ENCODE results near the gene OR14A2. TPM values are rescaled to one million over a fixed set of nuclear protein-coding genes. Genes with fewer than 3 reads are reported as not detected.
"Not testable (repeated sequence)": the region's sequence is repeated elsewhere in the genome, so short reads cannot be mapped to it uniquely, and the experiment has no call there.

OR14A2 gene
- total and polyA plus RNA-seq, 2 donors (not counting 1 experiment from before 2014, with no cell fraction given): not detected

DNA sequence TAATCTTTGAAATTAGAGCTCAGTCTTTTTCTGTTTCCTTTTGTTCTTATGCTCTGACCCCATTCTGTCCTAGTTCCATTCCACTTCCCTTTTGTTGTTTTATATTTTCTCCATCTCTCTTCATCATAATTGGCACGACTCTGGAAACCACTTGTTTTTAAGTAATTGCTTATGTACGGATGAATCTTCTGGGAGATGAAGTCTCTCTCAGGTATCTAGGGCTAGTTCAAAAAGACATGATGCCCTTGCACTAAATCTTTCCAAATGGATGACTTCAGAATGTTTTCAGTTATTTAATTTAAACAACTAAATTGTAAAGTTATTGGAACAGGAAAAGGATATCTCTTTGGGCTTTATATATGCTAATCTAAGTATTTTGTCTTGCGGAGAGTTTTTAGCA is 31.4 kb downstream of the OR14A2 start, which contains the start of gene OR6F1:
TSS of gene OR6F1 (minus strand) at position 101 of the 400 bp plus-strand sequence. CDS start 3,891 bp downstream, outside the sequence.
- no peak within 1 kb of the TSS for H3K4me3 ChIP-seq (ENCODE audit: control extremely low read depth in 1 of 5, extremely low read depth in 1 of 5, insufficient read depth in 1 of 5, low read depth in 2 of 5, low read length in 4 of 5)
- H3K9ac ChIP-seq (ENCODE audit: low read length): no peak within 1 kb of the TSS
- no peaks in the 10 kb centered on the region for H3K27me3 ChIP-seq (replicated peaks in 1 of 4; ENCODE audit: control extremely low read depth in 1 of 4, control insufficient read depth in 3 of 4, insufficient read depth in 4 of 4, low read length in 3 of 4)
- H3K4me1 Mint-ChIP-seq: no peaks in the 10 kb centered on the region
- POLR2A ChIA-PET: no interaction called here
- H2AFZ ChIP-seq (ENCODE audit: insufficient read depth, low read depth, low read length, poor library complexity, severe bottlenecking): no peak within 1 kb of the TSS
- H3K4me1 ChIP-seq (ENCODE audit: control insufficient read depth in 2 of 2, insufficient read depth in 2 of 2, low read length in 2 of 2): no peaks in the 10 kb centered on the region
- intact Hi-C loops (cut with micrococcal nuclease): no loop called here
- peaks cover 0 to 9% (median 4%) of the 10 kb centered on the region in 3 donors for H3K9me3 ChIP-seq (ENCODE audit: control extremely low read depth in 1 of 3, control insufficient read depth in 2 of 3, insufficient read depth in 1 of 3, low read length in 2 of 3)
- no CpG with 5 or more reads among the region's 3 CpGs for WGBS (ENCODE audit: insufficient coverage)
- ATAC-seq (ENCODE audit: low read depth): no peak
- peaks cover 5% of the 10 kb centered on the region for H3K9me3 Mint-ChIP-seq (ENCODE audit: insufficient read depth)
- H3K27me3 Mint-ChIP-seq: peaks cover 4% of the 10 kb centered on the region
- CTCF ChIA-PET: no interaction called here
- no peaks in the 10 kb centered on the region for H3K79me2 ChIP-seq (ENCODE audit: control insufficient read depth, insufficient read depth, low read length)
- DNase-seq: no peak
- no peak within 1 kb of the TSS for H3K4me3 Mint-ChIP-seq
- H3K27ac Mint-ChIP-seq: no peak within 1 kb of the TSS
- no peaks in the 10 kb centered on the region for H4K20me1 ChIP-seq (ENCODE audit: control insufficient read depth, insufficient read depth, low read length, poor library complexity, severe bottlenecking)
- H3K4me2 ChIP-seq (replicated peaks; ENCODE audit: low read depth, low read length, poor library complexity, severe bottlenecking): no peak within 1 kb of the TSS
- TF ChIP-seq EZH2 (IDR thresholded peaks at IDR 0.05; ENCODE audit: borderline replicate concordance, insufficient read depth, low read depth, low read length, poor library complexity, severe bottlenecking): no peak
- TF ChIP-seq, protein P1, sequence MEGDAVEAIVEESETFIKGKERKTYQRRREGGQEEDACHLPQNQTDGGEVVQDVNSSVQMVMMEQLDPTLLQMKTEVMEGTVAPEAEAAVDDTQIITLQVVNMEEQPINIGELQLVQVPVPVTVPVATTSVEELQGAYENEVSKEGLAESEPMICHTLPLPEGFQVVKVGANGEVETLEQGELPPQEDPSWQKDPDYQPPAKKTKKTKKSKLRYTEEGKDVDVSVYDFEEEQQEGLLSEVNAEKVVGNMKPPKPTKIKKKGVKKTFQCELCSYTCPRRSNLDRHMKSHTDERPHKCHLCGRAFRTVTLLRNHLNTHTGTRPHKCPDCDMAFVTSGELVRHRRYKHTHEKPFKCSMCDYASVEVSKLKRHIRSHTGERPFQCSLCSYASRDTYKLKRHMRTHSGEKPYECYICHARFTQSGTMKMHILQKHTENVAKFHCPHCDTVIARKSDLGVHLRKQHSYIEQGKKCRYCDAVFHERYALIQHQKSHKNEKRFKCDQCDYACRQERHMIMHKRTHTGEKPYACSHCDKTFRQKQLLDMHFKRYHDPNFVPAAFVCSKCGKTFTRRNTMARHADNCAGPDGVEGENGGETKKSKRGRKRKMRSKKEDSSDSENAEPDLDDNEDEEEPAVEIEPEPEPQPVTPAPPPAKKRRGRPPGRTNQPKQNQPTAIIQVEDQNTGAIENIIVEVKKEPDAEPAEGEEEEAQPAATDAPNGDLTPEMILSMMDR (IDR thresholded peaks at IDR 0.05): no peak
- H3K27ac ChIP-seq (ENCODE audit: low read length in 2 of 2): no peak within 1 kb of the TSS
- no peaks in the 10 kb centered on the region for H3K36me3 ChIP-seq (replicated peaks in 1 of 2; ENCODE audit: control extremely low read depth in 1 of 2, control insufficient read depth in 1 of 2, extremely low read depth in 1 of 2, insufficient read depth in 2 of 2, low read length in 1 of 2)

DNA sequence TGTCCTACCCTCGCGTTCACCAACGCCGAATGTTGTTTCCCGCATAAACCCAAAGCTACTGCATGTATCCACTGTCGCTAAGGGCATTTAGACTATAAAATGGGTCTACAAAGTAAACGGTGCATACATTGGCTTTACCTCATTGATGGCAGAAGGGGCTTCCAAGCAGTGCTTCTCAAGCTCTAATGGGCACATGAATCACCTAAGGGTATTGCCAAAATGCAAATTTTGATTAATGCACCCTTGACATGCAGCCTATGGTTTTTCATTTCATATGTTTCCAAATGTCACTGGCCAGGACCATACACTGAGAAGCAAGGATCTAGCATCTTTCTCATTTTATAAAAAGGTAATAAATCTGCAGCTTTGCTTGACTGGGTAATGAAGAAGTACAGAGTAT is 34.2 kb downstream of the OR14A2 start:
- peaks cover 0 to 4% (median 0%) of the 10 kb centered on the region in 3 donors for H3K9me3 ChIP-seq (ENCODE audit: control extremely low read depth in 1 of 3, control insufficient read depth in 2 of 3, insufficient read depth in 1 of 3, low read length in 2 of 3)
- H3K36me3 ChIP-seq (replicated peaks in 1 of 2; ENCODE audit: control extremely low read depth in 1 of 2, control insufficient read depth in 1 of 2, extremely low read depth in 1 of 2, insufficient read depth in 2 of 2, low read length in 1 of 2): no peaks in the 10 kb centered on the region
- Mint-ChIP-seq H3K27me3 (peaks cover 4% of the 10 kb centered on the region), H3K9me3 (ENCODE audit: insufficient read depth) (no peaks in the 10 kb centered on the region), H3K4me3 (no peak overlapping the region), H3K27ac (no peak overlapping the region), H3K4me1 (no peaks in the 10 kb centered on the region)
- POLR2A ChIA-PET: no interaction called here
- no peaks in the 10 kb centered on the region for H3K4me1 ChIP-seq (ENCODE audit: control insufficient read depth in 2 of 2, insufficient read depth in 2 of 2, low read length in 2 of 2)
- no peak for ATAC-seq (ENCODE audit: low read depth)
- H3K4me2 ChIP-seq (replicated peaks; ENCODE audit: low read depth, low read length, poor library complexity, severe bottlenecking): no peak overlapping the region
- no peak for DNase-seq
- CTCF ChIA-PET: no interaction called here
- H3K27ac ChIP-seq (ENCODE audit: low read length in 2 of 2): no peak overlapping the region
- no peak overlapping the region for H3K4me3 ChIP-seq (ENCODE audit: control extremely low read depth in 1 of 5, extremely low read depth in 1 of 5, insufficient read depth in 1 of 5, low read depth in 2 of 5, low read length in 4 of 5)
- H3K79me2 ChIP-seq (ENCODE audit: control insufficient read depth, insufficient read depth, low read length): no peaks in the 10 kb centered on the region
- H2AFZ ChIP-seq (ENCODE audit: insufficient read depth, low read depth, low read length, poor library complexity, severe bottlenecking): no peak overlapping the region
- 98% methylated on average over 7 of the region's 7 CpGs for WGBS (ENCODE audit: insufficient coverage)
- H3K27me3 ChIP-seq (replicated peaks in 1 of 4; ENCODE audit: control extremely low read depth in 1 of 4, control insufficient read depth in 3 of 4, insufficient read depth in 4 of 4, low read length in 3 of 4): no peaks in the 10 kb centered on the region
- no peak overlapping the region for H3K9ac ChIP-seq (ENCODE audit: low read length)
- TF ChIP-seq EZH2 (IDR thresholded peaks at IDR 0.05; ENCODE audit: borderline replicate concordance, insufficient read depth, low read depth, low read length, poor library complexity, severe bottlenecking): no peak
- TF ChIP-seq, protein P1 (IDR thresholded peaks at IDR 0.05): no peak
- no peaks in the 10 kb centered on the region for H4K20me1 ChIP-seq (ENCODE audit: control insufficient read depth, insufficient read depth, low read length, poor library complexity, severe bottlenecking)
- intact Hi-C loops (cut with micrococcal nuclease): no loop called here

DNA sequence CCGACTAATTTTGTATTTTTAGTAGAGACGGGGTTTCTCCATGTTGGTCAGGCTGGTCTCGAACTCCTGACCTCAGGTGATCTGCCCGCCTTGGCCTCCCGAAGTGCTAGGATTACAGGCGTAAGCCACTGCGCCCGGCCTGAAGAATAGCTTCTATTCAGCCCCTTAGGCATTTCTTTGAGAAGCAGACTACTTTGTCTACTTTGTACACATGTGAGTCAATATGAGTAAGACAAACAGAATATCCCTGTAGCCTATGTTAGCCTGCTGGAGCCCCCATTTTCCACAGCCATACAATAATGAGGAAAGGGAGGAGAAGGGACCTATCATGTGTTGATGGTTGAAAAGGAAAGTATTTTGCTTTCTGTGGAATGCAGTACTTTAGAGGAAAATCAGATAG is 37.3 kb downstream of the OR14A2 start:
- H3K9me3 Mint-ChIP-seq (ENCODE audit: insufficient read depth); POLR2A ChIA-PET; H3K36me3 ChIP-seq (replicated peaks in 1 of 2; ENCODE audit: control extremely low read depth in 1 of 2, control insufficient read depth in 1 of 2, extremely low read depth in 1 of 2, insufficient read depth in 2 of 2, low read length in 1 of 2); intact Hi-C loops (cut with micrococcal nuclease); H3K4me3 Mint-ChIP-seq; H3K27me3 ChIP-seq (replicated peaks in 1 of 4; ENCODE audit: control extremely low read depth in 1 of 4, control insufficient read depth in 3 of 4, insufficient read depth in 4 of 4, low read length in 3 of 4); H3K27me3 Mint-ChIP-seq; H3K27ac ChIP-seq (ENCODE audit: low read length in 2 of 2); H3K27ac Mint-ChIP-seq; H3K4me1 ChIP-seq (ENCODE audit: control insufficient read depth in 2 of 2, insufficient read depth in 2 of 2, low read length in 2 of 2); H3K4me1 Mint-ChIP-seq; DNase-seq; H3K9ac ChIP-seq (ENCODE audit: low read length); ATAC-seq (ENCODE audit: low read depth); H3K9me3 ChIP-seq (ENCODE audit: control extremely low read depth in 1 of 3, control insufficient read depth in 2 of 3, insufficient read depth in 1 of 3, low read length in 2 of 3); H4K20me1 ChIP-seq (ENCODE audit: control insufficient read depth, insufficient read depth, low read length, poor library complexity, severe bottlenecking); CTCF ChIA-PET; H2AFZ ChIP-seq (ENCODE audit: insufficient read depth, low read depth, low read length, poor library complexity, severe bottlenecking); H3K79me2 ChIP-seq (ENCODE audit: control insufficient read depth, insufficient read depth, low read length); H3K4me3 ChIP-seq (ENCODE audit: control extremely low read depth in 1 of 5, extremely low read depth in 1 of 5, insufficient read depth in 1 of 5, low read depth in 2 of 5, low read length in 4 of 5); H3K4me2 ChIP-seq (replicated peaks; ENCODE audit: low read depth, low read length, poor library complexity, severe bottlenecking): not testable (repeated sequence)
- WGBS (ENCODE audit: insufficient coverage): 100% methylated on average over 1 of the region's 8 CpGs

Data from B cell (primary cell).